Activated naive CD4-positive, alpha-beta T cell treated with anti-CD3 and anti-CD28 coated beads, Interleukin-2, amount 10 ng/mL, durations not matched to agents 5 hours and 36 hours (primary cell): ENCODE data around the gene XCR1. TPM values are rescaled to one million over a fixed set of nuclear protein-coding genes. Genes with fewer than 3 reads are reported as not detected.

ENCODE experiments used
- total RNA-seq, 2 experiments: library from RNA; stranded (reverse); gene quantifications; one replicate each; pipeline ENCODE4 v1.2.3, GENCODE V29; 2021

The XCR1 gene
- not detected for total RNA-seq

GRCh38 chr3:46027021-46027705 lies at the start of gene XCR1:
Gene XCR1 (minus strand): TSS chr3:46027483. CDS start chr3:46021947, 5,536 bp downstream.

GRCh38 chr3:45995236-45996192 lies 31.8 kb downstream of the XCR1 start, which contains the start of gene FYCO1:
Gene FYCO1 (minus strand): TSS chr3:45995824. CDS start chr3:45984910, 10,914 bp downstream.

Other genes starting within 250 kb of the XCR1 start
- gene SLC6A20, start 230.9 kb downstream of the XCR1 start, total RNA-seq = not detected
- gene LZTFL1, start 185.4 kb downstream of the XCR1 start, total RNA-seq = 10 to 100 TPM in 1 of 2 experiments, 1 to 10 TPM in 1; 8.4 to 10.3 TPM
- gene CCR9, start 140.9 kb downstream of the XCR1 start, total RNA-seq = not detected
- 1 to 10 TPM; 1.7 TPM for gene CXCR6, start 84.0 kb downstream of the XCR1 start, total RNA-seq
- gene FYCO1, start 31.7 kb downstream of the XCR1 start, total RNA-seq = 10 to 100 TPM; 14.0 to 16.0 TPM
- gene CCR1, start 180.8 kb upstream of the XCR1 start, total RNA-seq = 1 to 10 TPM; 1.5 to 2.0 TPM
- gene CCR3, start 215.0 kb upstream of the XCR1 start, total RNA-seq = under 1 TPM in 1 of 2 experiments, not detected in 1; 0.19 TPM